Right atrium auricular region (tissue), 2 donors: ENCODE data around the gene NOD2. TPM values are rescaled to one million over a fixed set of nuclear protein-coding genes. Genes with fewer than 3 reads are reported as not detected.

Source experiments
- DNase-seq: peaks from one replicate; pipeline ENCODE4 v3.0.0-alpha.2; 2019; ENCODE audit warnings: low spot score
- H3K27ac ChIP-seq, 2 donors: fragments of 200-600 bp; sonication (generic); 1 replicate in 1 of 2; 2 replicates in 1 of 2; pipeline ENCODE4 v1.5.1; 2016 to 2019
- H3K27me3 ChIP-seq, 2 donors: fragments of 200-600 bp; sonication (generic); one replicate each; pipeline versions ENCODE4 v1.5.1 to v1.6.0; 2017 to 2019
- H3K36me3 ChIP-seq: fragments of 200-600 bp; sonication (generic); one replicate; pipeline ENCODE4 v1.5.1; 2016
- H3K4me1 ChIP-seq, 2 donors: fragments of 200-600 bp; sonication (generic); one replicate each; pipeline versions ENCODE4 v1.5.1 to v1.6.0; 2017 to 2019
- H3K4me3 ChIP-seq, 2 donors: fragments of 200-600 bp; sonication (generic); 1 replicate in 1 of 2; 2 replicates in 1 of 2; pipeline ENCODE4 v1.5.1; 2017 to 2019; ENCODE audit warnings: mild to moderate bottlenecking in 1 of 2, moderate library complexity in 1 of 2
- H3K9me3 ChIP-seq, 2 donors: fragments of 200-600 bp; sonication (generic); one replicate each; pipeline ENCODE4 v1.5.1; 2019
- total RNA-seq, 2 donors: library from RNA; depleted of rRNA; stranded (reverse); fragments of >200 nt; gene quantifications; one replicate each; pipeline ENCODE4 v1.1.0, GENCODE V29; 2016
- TF ChIP-seq, protein P1 (sequence below), 2 donors: fragments of 200-600 bp; sonication (generic); IDR thresholded peaks; one replicate each; pipeline ENCODE4 v1.5.1; 2019; ENCODE audit warnings: antibody characterized with exemption in 2 of 2

Gene NOD2
- total RNA-seq, 2 donors from 2014 or later = 0.44 to 1.6 TPM

DNA sequence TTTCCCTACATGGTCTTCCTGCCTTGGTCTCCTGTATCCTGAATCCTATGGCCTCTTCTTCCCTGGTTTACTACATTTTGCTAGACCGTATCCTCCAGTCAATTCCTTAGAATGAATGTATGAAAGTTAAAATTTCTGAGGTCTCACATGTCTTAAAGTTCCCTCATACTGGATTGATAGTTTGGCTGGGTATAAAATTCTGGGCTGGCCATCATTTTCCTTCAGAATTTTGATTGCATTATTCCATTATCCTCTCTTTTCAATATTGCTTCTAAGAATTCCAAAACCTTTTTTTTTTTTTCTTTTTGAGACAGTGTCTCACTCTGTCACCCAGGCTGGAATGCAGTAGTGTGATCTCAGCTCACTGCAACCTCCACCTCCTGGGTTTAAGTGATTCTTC is 10.8 kb downstream of the NOD2 start:
- Histone ChIP-seq H3K9me3 (peaks cover 6 to 17% of the 10 kb centered on the region in 2 donors), H3K36me3 (no peaks in the 10 kb centered on the region), H3K4me3 (no peak overlapping the region), H3K4me1 (no peaks in the 10 kb centered on the region), H3K27me3 (no peaks in the 10 kb centered on the region), H3K27ac (no peak overlapping the region)
- TF ChIP-seq, protein P1, sequence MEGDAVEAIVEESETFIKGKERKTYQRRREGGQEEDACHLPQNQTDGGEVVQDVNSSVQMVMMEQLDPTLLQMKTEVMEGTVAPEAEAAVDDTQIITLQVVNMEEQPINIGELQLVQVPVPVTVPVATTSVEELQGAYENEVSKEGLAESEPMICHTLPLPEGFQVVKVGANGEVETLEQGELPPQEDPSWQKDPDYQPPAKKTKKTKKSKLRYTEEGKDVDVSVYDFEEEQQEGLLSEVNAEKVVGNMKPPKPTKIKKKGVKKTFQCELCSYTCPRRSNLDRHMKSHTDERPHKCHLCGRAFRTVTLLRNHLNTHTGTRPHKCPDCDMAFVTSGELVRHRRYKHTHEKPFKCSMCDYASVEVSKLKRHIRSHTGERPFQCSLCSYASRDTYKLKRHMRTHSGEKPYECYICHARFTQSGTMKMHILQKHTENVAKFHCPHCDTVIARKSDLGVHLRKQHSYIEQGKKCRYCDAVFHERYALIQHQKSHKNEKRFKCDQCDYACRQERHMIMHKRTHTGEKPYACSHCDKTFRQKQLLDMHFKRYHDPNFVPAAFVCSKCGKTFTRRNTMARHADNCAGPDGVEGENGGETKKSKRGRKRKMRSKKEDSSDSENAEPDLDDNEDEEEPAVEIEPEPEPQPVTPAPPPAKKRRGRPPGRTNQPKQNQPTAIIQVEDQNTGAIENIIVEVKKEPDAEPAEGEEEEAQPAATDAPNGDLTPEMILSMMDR (IDR thresholded peaks at IDR 0.05) = no peak
- no peak for DNase-seq

DNA sequence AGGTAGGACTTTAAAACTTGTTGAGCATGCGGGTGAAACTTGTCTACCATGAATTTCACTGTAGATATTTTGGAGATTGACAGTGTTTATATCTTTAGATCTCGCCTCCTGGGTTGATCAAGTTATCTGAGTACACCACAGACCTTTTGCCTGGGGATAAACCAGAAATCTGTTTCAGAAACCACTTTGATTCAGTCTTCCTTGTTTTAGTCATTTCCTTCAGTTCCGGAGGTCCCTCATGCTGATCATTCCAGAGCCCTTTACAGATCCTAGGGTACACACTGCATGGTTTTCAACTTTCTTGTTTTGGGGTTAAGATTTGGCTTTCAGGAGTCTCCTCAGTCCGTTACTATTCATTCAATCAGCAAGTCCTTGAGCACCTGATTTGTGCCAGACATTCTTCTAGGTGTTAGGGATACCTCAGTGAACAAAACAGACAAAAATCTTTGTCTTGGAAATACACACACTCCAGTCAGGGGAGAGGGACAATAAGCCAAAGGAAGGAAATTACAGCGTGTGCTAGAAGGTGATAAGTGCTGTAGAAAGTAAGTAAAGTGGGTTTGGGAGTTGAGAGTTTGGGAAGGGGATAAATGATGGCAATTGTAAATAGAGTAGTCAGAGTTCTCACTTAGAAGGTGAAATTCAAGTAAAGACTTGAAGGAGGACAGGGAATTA is 12.2 kb downstream of the NOD2 start:
- no peak overlapping the region for H3K27ac ChIP-seq
- no peak overlapping the region for H3K4me3 ChIP-seq
- no peaks in the 10 kb centered on the region for H3K4me1 ChIP-seq
- TF ChIP-seq, protein P1 (IDR thresholded peaks at IDR 0.05) = no peak
- no peaks in the 10 kb centered on the region for H3K36me3 ChIP-seq
- no peaks in the 10 kb centered on the region for H3K27me3 ChIP-seq
- peaks cover 6 to 17% of the 10 kb centered on the region in 2 donors for H3K9me3 ChIP-seq
- no peak for DNase-seq

DNA sequence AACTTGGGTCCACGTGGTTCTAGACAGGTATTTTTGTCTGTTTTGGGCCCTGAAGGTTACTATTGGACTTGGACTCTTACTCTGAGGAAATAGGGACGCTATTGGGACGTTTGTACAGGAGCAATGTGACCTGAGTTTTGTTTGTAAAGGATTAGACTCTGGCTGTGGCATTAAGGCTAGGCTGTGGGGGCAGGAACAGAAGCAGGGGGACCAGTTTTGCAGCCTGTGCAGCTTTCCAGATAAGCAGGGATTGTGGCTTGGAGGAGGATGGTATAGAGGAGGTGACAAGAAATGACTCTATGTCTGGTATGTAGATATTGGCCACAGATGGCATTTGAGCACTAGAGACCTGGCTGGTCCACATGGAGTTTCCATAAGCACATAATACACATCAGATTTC is 12.8 kb downstream of the NOD2 start:
- Histone ChIP-seq H3K4me3 (no peak overlapping the region), H3K27me3 (no peaks in the 10 kb centered on the region), H3K27ac (no peak overlapping the region), H3K4me1 (no peaks in the 10 kb centered on the region), H3K36me3 (no peaks in the 10 kb centered on the region), H3K9me3 (peaks cover 6 to 17% of the 10 kb centered on the region in 2 donors)
- TF ChIP-seq, protein P1 (IDR thresholded peaks at IDR 0.05) = no peak
- no peak for DNase-seq

DNA sequence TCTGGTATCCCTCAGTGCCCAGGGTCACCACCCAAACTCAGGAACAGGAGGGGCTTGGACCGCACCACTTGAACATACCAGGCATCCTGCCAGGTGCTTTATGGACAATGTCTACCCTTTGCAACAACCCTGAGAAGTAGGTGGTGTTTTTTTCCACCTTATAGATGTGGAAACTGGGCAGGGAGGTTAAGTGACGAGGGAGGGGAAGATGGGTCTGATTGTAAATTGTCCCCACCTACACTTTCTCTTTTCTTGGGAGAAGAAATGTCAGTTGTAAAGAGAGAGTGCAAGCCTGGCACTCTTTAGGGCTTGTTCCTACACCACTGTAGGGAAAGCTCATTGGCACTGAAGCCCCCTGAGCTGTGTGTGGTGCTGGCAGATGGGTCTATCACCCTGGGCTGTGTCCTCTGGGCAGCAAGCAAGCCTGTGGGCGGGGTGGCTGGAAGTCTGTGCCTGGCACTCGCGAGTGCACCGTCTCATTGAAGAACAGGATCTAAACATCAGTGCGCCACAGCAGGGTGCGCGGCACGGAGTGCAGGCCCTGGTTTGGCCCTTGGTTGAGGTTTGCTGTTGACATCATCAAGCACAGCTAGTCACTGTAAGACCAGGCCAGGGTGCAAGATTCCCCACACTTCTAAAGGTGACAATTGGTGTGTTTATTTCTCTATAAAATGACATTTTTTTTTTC is 15.1 kb downstream of the NOD2 start:
- Histone ChIP-seq H3K4me3 (no peak overlapping the region), H3K4me1 (no peaks in the 10 kb centered on the region), H3K36me3 (no peaks in the 10 kb centered on the region), H3K9me3 (peaks cover 6 to 17% of the 10 kb centered on the region in 2 donors), H3K27me3 (no peaks in the 10 kb centered on the region), H3K27ac (no peak overlapping the region)
- DNase-seq = no peak
- TF ChIP-seq, protein P1 (IDR thresholded peaks at IDR 0.05) = no peak

DNA sequence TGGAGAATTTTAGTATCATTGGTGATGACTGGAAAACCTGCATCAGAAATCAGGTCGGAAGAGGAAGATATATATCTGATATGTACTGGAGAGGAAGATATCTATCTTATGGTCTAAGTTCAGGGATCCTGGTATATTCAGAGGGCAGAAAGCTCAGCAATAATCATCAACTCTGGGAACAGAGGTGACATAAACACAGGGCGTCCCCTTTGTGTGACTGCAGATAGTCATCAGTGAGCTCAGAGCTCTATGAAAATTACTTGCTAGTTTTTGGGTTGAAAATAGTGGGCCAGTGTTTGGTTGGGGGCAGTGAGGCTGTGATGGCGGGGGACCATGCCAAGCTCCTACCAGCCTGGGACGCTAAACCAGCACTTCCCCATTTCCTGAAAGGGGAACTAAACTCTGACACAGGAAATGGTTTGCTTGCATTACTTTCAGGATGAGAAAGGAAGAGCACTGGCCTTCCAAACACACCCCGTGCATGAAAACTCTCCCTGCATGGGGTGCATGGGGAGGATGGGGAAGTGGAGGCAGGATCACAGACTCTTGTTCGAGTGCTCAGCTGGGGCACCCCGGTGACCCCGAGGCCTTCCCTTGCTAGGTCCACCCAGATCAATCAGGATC is 15.8 kb downstream of the NOD2 start:
- H3K9me3 ChIP-seq = peaks cover 0 to 11% of the 10 kb centered on the region in 2 donors
- H3K4me1 ChIP-seq = no peaks in the 10 kb centered on the region
- TF ChIP-seq, protein P1 (IDR thresholded peaks at IDR 0.05) = no peak
- no peak overlapping the region for H3K27ac ChIP-seq
- no peaks in the 10 kb centered on the region for H3K27me3 ChIP-seq
- DNase-seq = no peak
- H3K4me3 ChIP-seq = no peak overlapping the region
- no peaks in the 10 kb centered on the region for H3K36me3 ChIP-seq
